OCI-LY1 (cell line): Measurements from ENCODE around the gene CTNNA2.

Experiments
- EZH2 ChIP-seq: fragments of 200-600 bp; sonication (generic), shearing (Covaris generic); IDR thresholded peaks from 2 replicates; pipeline ENCODE4 v1.8.0; 2017; ENCODE audit warnings: borderline replicate concordance, mixed run types, mild to moderate bottlenecking, antibody characterized with exemption, low read length, moderate library complexity, mixed read lengths
- TF ChIP-seq, protein P1 (sequence below): fragments of 200-600 bp; sonication (generic), shearing (Covaris generic); IDR thresholded peaks from 2 replicates; pipeline ENCODE4 v1.5.1; 2017; ENCODE audit warnings: mild to moderate bottlenecking, antibody characterized with exemption, low read length, moderate library complexity, mixed read lengths

DNA sequence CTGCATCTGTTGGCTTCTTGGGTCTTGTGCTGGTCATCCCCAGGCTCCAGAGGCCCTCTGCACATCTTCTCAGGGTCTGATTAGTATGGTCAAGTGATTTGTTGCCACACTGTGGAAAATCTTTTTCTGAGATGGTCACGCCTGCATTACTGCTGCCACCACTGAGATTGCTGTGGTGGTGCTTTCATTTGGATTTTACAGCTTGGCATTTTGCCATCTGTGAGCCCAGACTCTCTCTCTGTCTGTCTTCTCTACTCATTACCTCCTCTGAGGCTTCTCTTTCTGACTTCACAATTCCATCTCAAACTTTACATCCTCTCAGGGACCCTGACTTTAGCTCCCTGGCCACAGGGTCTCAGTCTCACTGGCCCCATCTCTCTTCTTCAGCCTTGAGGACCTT lies 637.1 kb downstream of the CTNNA2 start:
- TF ChIP-seq, protein P1, sequence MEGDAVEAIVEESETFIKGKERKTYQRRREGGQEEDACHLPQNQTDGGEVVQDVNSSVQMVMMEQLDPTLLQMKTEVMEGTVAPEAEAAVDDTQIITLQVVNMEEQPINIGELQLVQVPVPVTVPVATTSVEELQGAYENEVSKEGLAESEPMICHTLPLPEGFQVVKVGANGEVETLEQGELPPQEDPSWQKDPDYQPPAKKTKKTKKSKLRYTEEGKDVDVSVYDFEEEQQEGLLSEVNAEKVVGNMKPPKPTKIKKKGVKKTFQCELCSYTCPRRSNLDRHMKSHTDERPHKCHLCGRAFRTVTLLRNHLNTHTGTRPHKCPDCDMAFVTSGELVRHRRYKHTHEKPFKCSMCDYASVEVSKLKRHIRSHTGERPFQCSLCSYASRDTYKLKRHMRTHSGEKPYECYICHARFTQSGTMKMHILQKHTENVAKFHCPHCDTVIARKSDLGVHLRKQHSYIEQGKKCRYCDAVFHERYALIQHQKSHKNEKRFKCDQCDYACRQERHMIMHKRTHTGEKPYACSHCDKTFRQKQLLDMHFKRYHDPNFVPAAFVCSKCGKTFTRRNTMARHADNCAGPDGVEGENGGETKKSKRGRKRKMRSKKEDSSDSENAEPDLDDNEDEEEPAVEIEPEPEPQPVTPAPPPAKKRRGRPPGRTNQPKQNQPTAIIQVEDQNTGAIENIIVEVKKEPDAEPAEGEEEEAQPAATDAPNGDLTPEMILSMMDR: no peak
- TF ChIP-seq EZH2: no peak
